Bronchial epithelial cell (primary cell): ENCODE measurements around the gene PIGR. TPM values are rescaled to one million over a fixed set of nuclear protein-coding genes. Genes with fewer than 3 reads are reported as not detected.
A peak's percentile ranks its signal among the peaks of the same experiment; 100 is the strongest.

ENCODE experiments used
- DNase-seq: peaks from one replicate; pipeline ENCODE4 v3.0.0-alpha.2; 2010; ENCODE audit warnings: low read depth
- FAIRE-seq: peaks from 2 replicates; lab custom pipeline; 2011; peaks lifted over from hg19 to GRCh38; lab: Jason Lieb, UNC
- H3K27me3 ChIP-seq: 2 replicates; pipeline ENCODE4 v1.5.1; 2011; ENCODE audit warnings: low read length; ENCODE audit not compliant: control insufficient read depth, insufficient read depth
- H3K36me3 ChIP-seq: 2 replicates; pipeline ENCODE4 v1.5.1; 2011; ENCODE audit warnings: low read length; ENCODE audit not compliant: control insufficient read depth, insufficient read depth
- H3K4me3 ChIP-seq: 2 replicates; pipeline ENCODE4 v1.5.1; 2011; ENCODE audit warnings: mild to moderate bottlenecking, low read depth, low read length, control low read depth
- total RNA-seq: library from RNA; depleted of rRNA; stranded (reverse); fragments of >200 nt; gene quantifications from 2 replicates; pipeline ENCODE4 v1.2.1, GENCODE V29; 2014
- TF ChIP-seq, protein P1 (sequence below): IDR thresholded peaks from 2 replicates; pipeline ENCODE4 v1.5.1; 2011; ENCODE audit warnings: mild to moderate bottlenecking, moderate library complexity, low read length, control low read depth, inconsistent platforms; ENCODE audit not compliant: insufficient read depth, severe bottlenecking

The PIGR gene
- total RNA-seq, 1 donor from 2014 or later, result under 0.01 TPM

GRCh38 chr1:206908038-206908437, 38.2 kb downstream of the PIGR start:
- Histone ChIP-seq H3K4me3 (no peak overlapping the region), H3K36me3 (peaks cover 1% of the 10 kb centered on the region), H3K27me3 (no peaks in the 10 kb centered on the region)
- TF ChIP-seq, protein P1, sequence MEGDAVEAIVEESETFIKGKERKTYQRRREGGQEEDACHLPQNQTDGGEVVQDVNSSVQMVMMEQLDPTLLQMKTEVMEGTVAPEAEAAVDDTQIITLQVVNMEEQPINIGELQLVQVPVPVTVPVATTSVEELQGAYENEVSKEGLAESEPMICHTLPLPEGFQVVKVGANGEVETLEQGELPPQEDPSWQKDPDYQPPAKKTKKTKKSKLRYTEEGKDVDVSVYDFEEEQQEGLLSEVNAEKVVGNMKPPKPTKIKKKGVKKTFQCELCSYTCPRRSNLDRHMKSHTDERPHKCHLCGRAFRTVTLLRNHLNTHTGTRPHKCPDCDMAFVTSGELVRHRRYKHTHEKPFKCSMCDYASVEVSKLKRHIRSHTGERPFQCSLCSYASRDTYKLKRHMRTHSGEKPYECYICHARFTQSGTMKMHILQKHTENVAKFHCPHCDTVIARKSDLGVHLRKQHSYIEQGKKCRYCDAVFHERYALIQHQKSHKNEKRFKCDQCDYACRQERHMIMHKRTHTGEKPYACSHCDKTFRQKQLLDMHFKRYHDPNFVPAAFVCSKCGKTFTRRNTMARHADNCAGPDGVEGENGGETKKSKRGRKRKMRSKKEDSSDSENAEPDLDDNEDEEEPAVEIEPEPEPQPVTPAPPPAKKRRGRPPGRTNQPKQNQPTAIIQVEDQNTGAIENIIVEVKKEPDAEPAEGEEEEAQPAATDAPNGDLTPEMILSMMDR, result no peak
- no peak for FAIRE-seq
- no peak for DNase-seq

GRCh38 chr1:206907304-206907991, 38.8 kb downstream of the PIGR start:
- H3K36me3 ChIP-seq, result peaks cover 1% of the 10 kb centered on the region
- H3K4me3 ChIP-seq, result no peak overlapping the region
- FAIRE-seq (no peak), DNase-seq (no peak)
- H3K27me3 ChIP-seq, result no peaks in the 10 kb centered on the region
- TF ChIP-seq, protein P1, result peak; percentile 12

DNA sequence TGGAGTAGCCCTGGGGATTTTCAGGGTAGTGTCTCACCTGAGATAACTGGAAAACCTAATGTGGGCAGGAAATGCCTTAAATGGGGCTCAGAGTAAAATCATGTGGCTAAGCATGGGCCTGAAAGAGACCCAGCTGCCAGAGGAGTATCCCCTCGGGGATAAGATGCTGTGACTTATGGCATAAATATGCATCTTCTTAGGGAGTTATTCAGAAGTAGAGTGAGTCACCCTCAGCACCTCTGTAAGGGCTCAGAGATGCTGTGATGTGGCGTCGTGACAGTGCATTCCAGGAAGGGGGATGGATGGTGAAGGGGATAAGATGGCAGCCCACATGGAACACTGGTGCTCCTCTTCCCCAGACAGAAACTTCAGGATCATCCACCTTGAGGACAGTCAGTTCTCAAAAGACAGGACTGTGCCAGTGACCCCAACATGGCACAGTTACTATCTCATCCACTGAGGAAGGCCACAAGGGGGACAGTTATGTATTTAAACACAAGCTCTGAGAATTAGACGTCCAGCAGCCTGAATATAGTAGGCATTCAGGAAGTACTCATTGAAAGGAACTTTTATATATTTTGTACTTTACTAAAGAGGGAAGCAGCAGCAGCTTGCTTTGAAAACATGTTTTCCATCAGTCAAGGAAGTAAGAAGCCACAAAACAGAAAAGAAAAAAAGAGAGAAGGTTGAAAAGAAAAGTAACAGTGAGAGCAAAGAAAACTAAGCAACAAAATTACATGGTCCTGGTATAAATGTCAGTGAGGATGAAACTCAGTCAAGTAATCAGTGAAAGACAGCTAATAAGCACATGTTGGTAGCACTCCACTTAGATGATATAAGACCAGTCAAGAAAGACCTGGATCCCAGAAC, 40.7 kb downstream of the PIGR start:
- FAIRE-seq (no peak), DNase-seq (peak; percentile 100)
- Histone ChIP-seq H3K36me3 (peaks cover 1% of the 10 kb centered on the region), H3K27me3 (no peaks in the 10 kb centered on the region), H3K4me3 (no peak overlapping the region)
- TF ChIP-seq, protein P1, result no peak

DNA sequence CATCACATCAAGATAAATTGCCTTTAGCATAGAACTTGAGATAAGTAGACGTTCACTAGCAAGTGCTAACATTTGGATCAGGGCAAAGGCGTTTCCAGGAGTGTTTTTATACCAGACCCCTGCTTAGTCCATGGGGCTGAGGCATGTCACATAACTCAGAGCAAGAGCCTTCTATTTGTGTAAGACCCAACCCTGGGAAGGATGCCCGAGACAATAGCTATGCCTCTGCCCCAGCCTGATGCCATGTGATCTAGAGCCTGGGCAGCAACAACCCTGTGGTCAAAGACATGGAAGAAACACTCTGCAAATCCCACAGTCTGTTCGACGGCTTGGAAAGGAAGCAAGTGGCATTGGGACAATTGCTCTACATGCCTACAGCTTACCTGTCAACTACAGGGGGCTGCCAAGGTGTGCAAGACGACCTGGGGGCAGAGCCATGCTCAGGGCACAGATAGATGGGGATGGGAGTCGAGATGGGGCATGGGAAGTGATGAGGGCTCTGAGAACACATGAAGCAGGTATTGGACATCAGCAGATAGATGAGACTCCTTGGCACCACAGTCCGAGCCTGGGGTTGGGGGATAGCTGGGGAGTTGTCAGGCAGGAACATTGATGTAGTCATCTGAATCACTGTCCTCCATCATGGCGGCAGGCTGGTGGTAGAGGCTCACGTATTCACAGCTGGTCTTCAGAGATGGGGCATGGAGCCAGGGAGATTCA, 41.7 kb downstream of the PIGR start:
- FAIRE-seq, result no peak
- TF ChIP-seq, protein P1, result no peak
- peaks cover 1% of the 10 kb centered on the region for H3K36me3 ChIP-seq
- DNase-seq, result no peak
- no peaks in the 10 kb centered on the region for H3K27me3 ChIP-seq
- no peak overlapping the region for H3K4me3 ChIP-seq

DNA sequence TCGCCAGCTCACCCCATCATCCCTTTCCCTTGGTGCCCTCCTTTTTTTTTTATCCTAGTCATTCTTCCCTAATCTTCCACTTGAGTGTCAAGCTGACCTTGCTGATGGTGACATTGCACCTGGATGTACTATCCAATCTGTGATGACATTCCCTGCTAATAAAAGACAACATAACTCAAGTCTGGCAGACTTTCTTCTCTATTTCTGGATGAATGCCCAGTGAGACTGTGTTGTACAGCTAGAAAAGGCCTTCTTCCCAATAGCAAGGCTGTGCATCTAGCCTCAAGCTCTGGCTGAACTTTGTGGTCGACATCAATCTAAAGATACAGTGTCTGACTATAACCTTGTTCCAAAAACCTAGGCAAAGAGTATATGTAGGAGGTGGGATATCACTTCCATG, 42.6 kb downstream of the PIGR start:
- H3K36me3 ChIP-seq, result peaks cover 1% of the 10 kb centered on the region
- FAIRE-seq (no peak), DNase-seq (no peak)
- TF ChIP-seq, protein P1, result no peak
- no peak overlapping the region for H3K4me3 ChIP-seq
- no peaks in the 10 kb centered on the region for H3K27me3 ChIP-seq
